Superior temporal gyrus (tissue), 1 donor: ENCODE measurements around the gene NPPA.

Experiments
- DNase-seq: peaks from one replicate; pipeline ENCODE4 v3.0.0-alpha.2; 2016; ENCODE audit errors: extremely low spot score

Gene NPPA

DNA sequence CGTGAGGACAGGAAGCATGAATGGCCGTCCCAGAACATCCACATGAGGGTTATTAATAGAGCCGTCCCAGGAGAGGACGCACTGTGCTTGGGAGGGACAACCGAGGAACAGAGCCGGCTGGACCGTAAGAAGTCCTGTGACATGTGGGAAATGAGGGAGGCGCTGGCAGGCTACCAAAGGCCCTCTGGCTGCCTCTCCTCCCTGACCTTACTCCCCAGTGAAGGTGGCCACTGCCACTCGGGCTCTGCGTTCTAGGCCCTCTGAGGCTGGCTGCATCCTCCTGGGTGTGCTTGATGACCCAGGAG, 26.6 kb upstream of the NPPA start:
- DNase-seq, result no peak

- no peak for DNase-seq
These were observed 26.0 kb upstream of the NPPA start for GRCh38 chr1:11873395-11874257.

GRCh38 chr1:11872545-11872944, 25.0 kb upstream of the NPPA start:
- no peak for DNase-seq

- DNase-seq, result no peak
These were observed 22.1 kb upstream of the NPPA start for GRCh38 chr1:11869650-11870207.

GRCh38 chr1:11869104-11869503, 21.5 kb upstream of the NPPA start:
- no peak for DNase-seq

DNA sequence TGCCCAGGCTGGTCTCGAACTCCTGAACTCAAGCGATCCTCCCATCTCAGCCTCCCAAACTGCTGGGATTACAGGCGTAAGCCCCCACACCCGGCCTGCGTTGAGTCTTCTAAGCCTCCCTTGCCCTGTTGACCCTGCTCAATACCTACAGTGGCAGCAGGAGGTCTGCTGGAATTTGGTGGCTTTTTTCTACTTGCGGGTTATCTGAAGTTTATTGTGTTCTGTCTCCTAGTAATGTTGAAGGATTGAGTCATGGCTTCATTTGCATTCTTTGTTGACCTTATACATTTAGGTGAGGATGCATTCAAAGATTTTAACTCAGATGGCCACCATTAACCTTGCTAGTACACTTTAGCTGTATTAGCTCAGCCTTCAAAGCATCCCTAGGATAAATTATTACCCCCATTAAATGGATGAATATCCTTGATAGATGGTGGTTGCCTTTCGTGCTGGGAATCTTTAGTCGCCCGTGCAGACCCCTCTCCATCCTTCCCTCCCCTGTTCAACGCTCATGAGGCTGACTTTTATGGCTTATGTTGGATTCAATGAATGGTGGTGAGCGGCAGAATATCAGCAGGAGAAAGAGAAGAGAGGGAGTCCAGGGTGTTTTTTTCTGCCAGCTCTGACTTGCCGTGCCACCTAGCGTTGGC, 20.9 kb upstream of the NPPA start:
- DNase-seq, result no peak

DNA sequence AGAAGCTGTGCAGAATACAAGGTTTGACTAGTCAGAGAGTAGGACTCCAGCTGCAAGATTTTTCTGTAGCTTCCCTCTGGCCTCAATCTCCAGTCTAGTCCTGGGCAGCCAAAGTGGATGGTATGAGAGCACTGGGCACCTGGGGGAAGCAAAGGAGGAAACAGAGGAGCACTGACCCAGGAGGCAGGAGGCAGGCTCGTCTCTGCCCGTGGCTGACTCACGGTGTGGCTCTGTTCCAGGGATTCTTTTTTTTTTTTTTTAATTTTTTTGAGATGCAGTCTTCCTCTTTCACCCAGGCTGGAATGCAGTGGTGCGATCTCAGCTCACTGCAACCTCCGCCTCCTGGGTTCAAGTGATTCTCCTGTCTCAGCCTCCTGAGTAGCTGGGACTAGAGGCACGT, 15.3 kb upstream of the NPPA start:
- no peak for DNase-seq

- DNase-seq, result no peak
These were observed 13.0 kb upstream of the NPPA start for GRCh38 chr1:11860587-11860986.

DNA sequence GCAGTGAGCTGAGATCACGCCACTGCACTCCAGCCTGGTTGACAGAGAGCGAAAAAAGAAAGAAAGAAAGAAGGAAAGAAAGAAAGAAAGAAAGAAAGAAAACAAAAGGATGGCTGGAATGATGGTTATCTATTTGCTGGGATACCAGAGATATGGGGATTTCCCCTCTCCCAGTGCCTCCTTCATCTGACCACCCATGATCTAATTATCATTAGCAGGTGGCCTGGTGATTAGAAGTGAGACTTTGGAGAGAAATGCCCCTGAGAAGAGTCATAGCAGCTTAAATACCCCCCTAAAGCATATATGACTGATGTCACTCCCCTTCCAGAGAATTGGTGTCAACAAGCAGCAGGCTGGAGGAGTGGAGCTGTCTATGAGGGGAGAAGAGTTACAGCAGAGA, 12.5 kb upstream of the NPPA start:
- no peak for DNase-seq

DNA sequence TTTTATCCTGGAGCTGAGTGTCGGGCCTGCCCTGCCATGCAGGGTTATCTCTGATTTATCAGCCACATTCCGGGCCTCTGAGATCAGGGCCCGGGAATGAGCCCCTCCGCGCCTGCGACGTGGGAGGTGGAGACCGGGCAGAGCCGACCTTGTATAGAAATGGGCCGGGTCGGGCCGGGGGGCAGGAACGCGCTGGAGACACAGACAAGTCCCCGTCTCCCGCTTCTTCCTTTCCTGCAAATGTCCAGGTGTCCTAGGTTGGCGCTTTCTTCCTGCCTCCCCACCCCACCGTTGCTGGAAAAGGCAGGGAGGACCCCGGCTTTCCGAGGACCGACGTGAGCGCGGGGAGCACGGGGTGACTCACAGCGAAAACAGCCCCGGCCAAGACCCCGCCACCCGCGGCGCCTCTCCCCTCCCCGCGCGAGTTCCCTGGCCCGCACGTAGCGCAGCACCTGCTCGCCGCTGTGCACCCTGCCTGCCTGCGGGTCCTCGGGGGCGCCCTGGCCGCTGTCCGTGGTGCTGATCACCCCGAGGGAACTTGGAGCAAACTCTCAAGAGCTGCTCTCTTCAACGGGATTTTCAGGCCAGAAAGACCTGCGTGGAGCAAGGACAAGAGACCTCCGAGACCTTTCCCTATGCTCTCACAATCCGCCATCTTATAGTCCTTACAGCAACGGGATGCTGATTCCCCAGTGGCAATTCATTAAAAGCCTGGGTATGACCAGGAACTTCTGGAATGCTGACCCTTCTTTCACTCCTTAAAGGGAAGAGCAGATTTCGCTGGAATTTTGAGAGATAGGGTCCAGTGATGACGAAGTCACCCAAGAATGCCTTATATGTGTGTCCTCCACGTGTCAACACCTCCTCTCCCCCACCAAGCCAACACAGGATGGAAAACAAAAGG, 11.6 kb upstream of the NPPA start:
- no peak for DNase-seq

GRCh38 chr1:11858613-11858967, 11.0 kb upstream of the NPPA start, which contains the start of gene NPPB:
Gene NPPB, minus strand, starts transcription at chr1:11858945. Its CDS starts 112 bp downstream, at chr1:11858833.
- DNase-seq, result no peak

DNA sequence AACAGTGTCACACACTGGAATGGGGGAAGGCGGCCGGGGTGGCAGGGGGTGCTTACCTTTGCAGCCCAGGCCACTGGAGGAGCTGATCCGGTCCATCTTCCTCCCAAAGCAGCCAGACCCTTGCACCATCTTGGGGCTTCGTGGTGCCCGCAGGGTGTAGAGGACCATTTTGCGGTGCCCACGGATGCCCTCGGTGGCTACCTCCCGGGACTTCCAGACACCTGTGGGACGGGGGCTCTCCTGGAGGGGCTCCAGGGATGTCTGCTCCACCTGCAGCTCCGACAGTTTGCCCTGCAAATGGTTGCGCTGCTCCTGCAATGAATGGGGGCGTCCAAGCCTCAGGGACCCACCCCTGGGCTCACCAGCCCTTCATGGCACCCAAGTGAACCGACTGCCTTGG, 10.6 kb upstream of the NPPA start:
- DNase-seq, result no peak

DNA sequence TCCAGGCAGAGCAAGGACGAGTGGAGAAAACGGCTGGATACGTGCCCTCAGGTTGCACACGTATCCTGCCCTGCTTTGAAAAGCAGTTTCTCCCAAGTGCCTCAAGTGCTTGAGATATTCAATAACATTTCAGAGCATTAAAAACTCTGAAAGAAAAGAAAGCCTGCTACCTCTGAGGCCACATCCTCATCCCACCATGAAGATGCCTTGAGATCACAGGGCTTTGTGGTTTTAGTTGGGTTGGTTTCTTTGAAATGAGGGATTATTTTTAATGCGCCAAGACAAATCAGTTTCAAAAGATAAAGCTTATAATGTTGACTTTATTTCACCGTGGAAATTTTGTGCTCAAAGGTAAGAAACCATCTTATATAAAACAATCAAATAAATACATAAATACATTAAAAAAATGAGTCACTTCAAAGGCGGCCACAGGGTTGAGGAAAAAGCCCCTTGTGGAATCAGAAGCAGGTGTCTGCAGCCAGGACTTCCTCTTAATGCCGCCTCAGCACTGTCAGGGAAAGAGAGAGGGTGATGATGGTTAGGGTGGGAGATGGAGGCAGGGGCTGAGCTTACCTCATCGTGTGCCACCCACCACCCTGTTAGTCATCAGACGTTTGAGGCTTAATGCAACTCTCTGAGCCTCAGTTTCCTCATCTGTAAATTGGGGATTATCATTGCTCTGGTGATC, 9.7 kb upstream of the NPPA start:
- no peak for DNase-seq

- no peak for DNase-seq
These were observed 9.1 kb upstream of the NPPA start for GRCh38 chr1:11856698-11857097.

- no peak for DNase-seq
These were observed 7.8 kb upstream of the NPPA start for GRCh38 chr1:11855430-11855829.

DNA sequence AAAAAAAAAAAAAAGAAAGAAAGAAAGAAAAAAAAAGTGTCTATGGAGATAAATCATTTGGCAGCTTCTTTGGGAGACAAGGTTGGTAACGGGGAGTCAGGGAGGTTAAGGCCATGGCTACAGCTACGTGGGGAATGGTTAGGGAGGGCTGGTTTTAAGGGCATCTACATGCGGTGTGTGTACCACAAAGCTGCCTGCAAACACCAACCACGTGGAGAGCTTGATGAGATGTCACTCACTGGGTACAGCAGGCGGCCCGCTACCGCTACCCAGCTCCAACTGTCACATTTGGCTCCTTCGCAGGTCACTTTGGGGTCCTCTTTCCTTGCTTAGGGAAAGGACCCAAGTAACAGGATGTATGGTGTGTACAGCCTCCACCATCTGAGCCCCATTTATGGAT, 6.9 kb upstream of the NPPA start:
- no peak for DNase-seq

GRCh38 chr1:11851180-11851579, 3.6 kb upstream of the NPPA start:
- no peak for DNase-seq

DNA sequence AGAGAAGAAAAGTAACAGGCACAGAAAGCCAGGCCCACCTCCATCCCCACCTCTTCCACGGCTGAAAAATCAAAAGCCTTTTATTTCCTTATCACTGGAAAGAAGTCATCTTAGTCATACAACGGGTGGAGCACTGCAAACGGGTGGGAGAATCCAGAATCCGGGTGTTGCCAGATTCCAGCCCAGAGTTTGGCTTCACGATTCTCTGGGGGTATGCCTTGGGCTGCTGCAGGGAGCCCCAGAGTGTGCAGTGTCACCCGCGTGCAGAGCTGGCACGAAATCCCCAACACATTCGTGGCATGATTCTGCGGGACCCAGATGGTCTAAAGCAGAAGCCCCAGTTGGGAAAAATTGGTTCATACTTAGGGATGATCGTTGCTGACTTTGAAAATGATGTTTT, 2.6 kb upstream of the NPPA start:
- DNase-seq, result no peak

DNA sequence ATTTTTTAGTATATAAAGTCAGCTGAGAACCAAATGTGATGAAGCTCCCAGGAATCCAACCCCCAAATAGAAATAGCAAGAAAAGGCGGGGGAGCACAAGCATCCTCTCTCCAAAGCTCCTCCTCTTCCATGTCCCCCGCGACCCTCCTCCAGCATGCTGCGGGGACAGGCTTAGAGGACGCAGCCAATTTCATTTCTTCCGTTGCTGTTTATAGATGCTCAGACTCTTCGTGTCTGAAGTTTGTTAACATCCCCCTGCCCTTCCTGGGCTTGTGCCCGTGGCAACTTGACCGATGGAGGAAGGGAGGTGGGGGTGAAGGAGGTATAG, 754 bp upstream of the NPPA start:
- no peak for DNase-seq

DNA sequence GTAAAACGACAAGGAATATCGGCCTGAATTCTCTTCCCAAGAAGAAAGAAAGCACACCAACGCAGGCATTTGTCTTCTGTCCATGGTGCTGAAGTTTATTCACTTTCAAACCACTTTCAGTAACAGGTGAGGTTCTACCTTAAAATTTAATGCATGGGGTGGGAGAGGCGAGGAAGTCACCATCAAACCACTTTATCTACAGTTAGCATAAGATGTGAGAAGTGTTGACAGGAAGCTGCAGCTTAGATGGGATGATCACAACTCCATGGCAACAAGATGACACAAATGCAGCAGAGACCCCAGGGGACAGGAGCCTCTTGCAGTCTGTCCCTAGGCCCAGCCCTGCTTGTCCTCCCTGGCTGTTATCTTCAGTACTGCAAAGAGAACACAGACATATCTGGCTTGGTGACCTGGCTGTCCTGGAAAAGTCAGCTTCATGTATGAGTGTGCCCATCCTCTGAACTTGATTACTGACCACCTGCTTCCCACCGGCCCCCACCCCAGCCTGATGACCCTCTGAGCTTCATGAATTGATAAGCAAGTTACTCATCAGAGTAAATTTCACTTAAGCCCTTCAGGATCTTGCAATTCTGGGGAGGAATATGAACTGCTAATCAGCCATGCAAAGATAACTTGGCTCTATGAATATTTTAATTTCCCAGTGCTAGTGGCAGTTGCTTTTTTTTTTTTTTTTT, 1.8 kb downstream of the NPPA start:
- DNase-seq, result no peak
